GM19351 (cell line): Measurements from ENCODE around the gene PCDHB8.
"Not testable (repeated sequence)": the region's sequence is repeated elsewhere in the genome, so short reads cannot be mapped to it uniquely, and the experiment has no call there.

Experiments used
- ATAC-seq: cut with Tn5 transposase; IDR thresholded peaks from one replicate; pipeline ENCODE4 v1.9.1; 2021; ENCODE audit warnings: mild to moderate bottlenecking, moderate library complexity; ENCODE audit not compliant: unreplicated experiment

PCDHB8 gene

DNA sequence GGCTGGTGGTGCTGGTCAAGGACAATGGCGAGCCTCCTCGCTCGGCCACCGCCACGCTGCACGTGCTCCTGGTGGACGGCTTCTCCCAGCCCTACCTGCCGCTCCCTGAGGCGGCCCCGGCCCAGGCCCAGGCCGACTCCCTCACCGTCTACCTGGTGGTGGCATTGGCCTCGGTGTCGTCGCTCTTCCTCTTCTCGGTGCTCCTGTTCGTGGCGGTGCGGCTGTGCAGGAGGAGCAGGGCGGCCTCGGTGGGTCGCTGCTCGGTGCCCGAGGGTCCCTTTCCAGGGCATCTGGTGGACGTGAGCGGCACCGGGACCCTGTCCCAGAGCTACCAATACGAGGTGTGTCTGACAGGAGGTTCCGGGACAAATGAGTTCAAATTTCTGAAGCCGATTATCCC, 47.8 kb downstream of the PCDHB8 start:
- not testable (repeated sequence) for ATAC-seq
